GM12878 (cell line): ENCODE measurements around the gene CNTNAP5. TPM values are rescaled to one million over a fixed set of nuclear protein-coding genes. Genes with fewer than 3 reads are reported as not detected.

Experiments
- CHD2 ChIP-seq: IDR thresholded peaks from 2 replicates; pipeline ENCODE4 v1.6.1; 2011; ENCODE audit warnings: low read depth, low read length, improper control_type of control experiment, borderline replicate concordance
- CHD4 ChIP-seq: fragments of 200-600 bp; sonication (generic); IDR thresholded peaks from 2 replicates; pipeline ENCODE4 v1.6.1; 2016; ENCODE audit warnings: mild to moderate bottlenecking
- DPF2 ChIP-seq: fragments of 450-650 bp; IDR thresholded peaks from 2 replicates; pipeline ENCODE4 v1.6.1; 2017; ENCODE audit warnings: mild to moderate bottlenecking
- E4F1 ChIP-seq: fragments of 450-650 bp; IDR thresholded peaks from 2 replicates; pipeline ENCODE4 v1.6.1; 2018; ENCODE audit warnings: borderline replicate concordance, mild to moderate bottlenecking; ENCODE audit not compliant: partially characterized antibody
- ESRRA ChIP-seq: IDR thresholded peaks from 2 replicates; pipeline ENCODE4 v1.6.1; 2012; ENCODE audit warnings: mild to moderate bottlenecking, low read length, improper control_type of control experiment
- HSF1 ChIP-seq: fragments of 150-350 bp; IDR thresholded peaks from 2 replicates; pipeline ENCODE4 v1.6.1; 2014; ENCODE audit warnings: mild to moderate bottlenecking, low read depth, low read length
- JUNB ChIP-seq: IDR thresholded peaks from 2 replicates; pipeline ENCODE4 v1.6.1; 2016; ENCODE audit warnings: antibody characterized with exemption, mild to moderate bottlenecking
- RAD51 ChIP-seq: fragments of 450-650 bp; IDR thresholded peaks from 2 replicates; pipeline ENCODE4 v1.6.1; 2016; ENCODE audit warnings: moderate library complexity, mild to moderate bottlenecking, inconsistent platforms
- SIN3A ChIP-seq: IDR thresholded peaks from 2 replicates; pipeline ENCODE4 v1.6.1; 2012; ENCODE audit warnings: low read depth, low read length, improper control_type of control experiment
- SMAD5 ChIP-seq: IDR thresholded peaks from 2 replicates; pipeline ENCODE4 v1.6.1; 2016; ENCODE audit warnings: antibody characterized with exemption, low read depth
- SUPT20H ChIP-seq: IDR thresholded peaks from 2 replicates; pipeline ENCODE4 v1.6.1; 2011; ENCODE audit warnings: low read depth, mild to moderate bottlenecking, low read length, moderate library complexity, borderline replicate concordance; ENCODE audit not compliant: control insufficient read depth
- polyA plus RNA-seq, 11 experiments: library from polyadenylated mRNA; depleted of rRNA in 4 of 11; unstranded in 6 of 11; stranded (reverse) in 5 of 11; fragments of >200 nt; fragmentation: Nextera tagmentation in 4 of 11; fragmentation: Illumina TruSeq in 1 of 11; extraction: Ambion mirVana in 4 of 11; extraction: Trizol in 1 of 11; gene quantifications; 1 replicate in 1 of 11; 2 replicates in 10 of 11; pipeline versions ENCODE4 v1.2.1 to v1.2.3, GENCODE V29; 2011 to 2016; ENCODE audit warnings: inconsistent platforms in 2 of 11, missing spikeins in 2 of 11, low read depth in 1 of 11
- total RNA-seq, 4 experiments: library from RNA; depleted of rRNA in 3 of 4; stranded (reverse); fragments of >200 nt in 3 of 4; fragmentation: Illumina TruSeq in 1 of 4; extraction: Trizol in 1 of 4; gene quantifications; 2 replicates each; pipeline versions ENCODE4 v1.2.1 to v1.2.3, GENCODE V29; 2013 to 2021

CNTNAP5 gene
- total and polyA plus RNA-seq, 10 of the 15 experiments (the other 5 are each of a cell fraction or from before 2014, with no cell fraction given): not detected

GRCh38 chr2:124121760-124122275, 96.7 kb downstream of the CNTNAP5 start (continued):
- TF ChIP-seq JUNB (no peak), DPF2 (no peak), RAD51 (no peak), HSF1 (no peak), CHD4 (no peak), E4F1 (no peak), SIN3A (no peak), ESRRA (no peak), CHD2 (no peak), SUPT20H (no peak), SMAD5 (no peak)
- TF ChIP-seq, all 136 proteins: peak for 0
